ENCODE measurements around the gene PPTC7.
A peak's percentile ranks its signal among the peaks of the same experiment; 100 is the strongest.
"Not testable (repeated sequence)": the region's sequence is repeated elsewhere in the genome, so short reads cannot be mapped to it uniquely, and the experiment has no call there.

PPTC7 gene

DNA sequence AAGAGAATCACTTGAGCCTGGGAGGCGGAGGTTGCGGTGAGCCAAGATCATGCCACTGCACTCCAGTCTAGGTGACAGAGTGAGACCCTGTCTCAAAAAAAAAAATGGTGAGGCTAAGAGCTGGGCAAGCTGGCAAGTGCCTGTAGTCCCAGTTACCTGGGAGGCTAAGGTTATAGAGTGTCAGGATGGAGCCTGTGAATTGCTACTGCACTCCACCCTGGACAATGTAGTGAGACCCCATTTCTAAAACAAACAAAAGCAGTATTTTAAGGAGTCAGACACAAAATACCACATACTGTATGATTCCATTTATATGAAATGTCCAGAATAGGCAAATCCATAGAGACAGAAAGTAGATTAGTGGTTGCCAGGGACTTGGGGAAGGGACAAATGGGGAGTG is 4.0 kb upstream of the PPTC7 start:
- not testable (repeated sequence) for H3K4me3 ChIP-seq (ENCODE audit: low read depth in 1 of 2, low read length in 2 of 2); H3K27me3 ChIP-seq (ENCODE audit: control insufficient read depth in 1 of 2, insufficient read depth in 2 of 2, low read length in 2 of 2); H3K27ac ChIP-seq (ENCODE audit: low read depth, low read length); H3K36me3 ChIP-seq (ENCODE audit: control insufficient read depth in 1 of 2, insufficient read depth in 2 of 2, low read length in 2 of 2); H3K9me3 ChIP-seq (ENCODE audit: control insufficient read depth in 1 of 2, low read length in 2 of 2); H3K9ac ChIP-seq (ENCODE audit: low read depth in 1 of 2, low read length in 2 of 2)
- H3K4me1 ChIP-seq (ENCODE audit: control insufficient read depth in 1 of 2, insufficient read depth in 2 of 2, low read length in 2 of 2) = peaks cover 37% of the 10 kb centered on the region in 2 donors

- H3K9ac ChIP-seq (ENCODE audit: low read depth in 1 of 2, low read length in 2 of 2) = no peak overlapping the region
- no peaks in the 10 kb centered on the region for H3K36me3 ChIP-seq (ENCODE audit: control insufficient read depth in 1 of 2, insufficient read depth in 2 of 2, low read length in 2 of 2)
- no peaks in the 10 kb centered on the region for H3K27me3 ChIP-seq (ENCODE audit: control insufficient read depth in 1 of 2, insufficient read depth in 2 of 2, low read length in 2 of 2)
- peaks cover 28 to 33% of the 10 kb centered on the region in 2 donors for H3K4me1 ChIP-seq (ENCODE audit: control insufficient read depth in 1 of 2, insufficient read depth in 2 of 2, low read length in 2 of 2)
- no peaks in the 10 kb centered on the region for H3K9me3 ChIP-seq (ENCODE audit: control insufficient read depth in 1 of 2, low read length in 2 of 2)
- no peak overlapping the region for H3K27ac ChIP-seq (ENCODE audit: low read depth, low read length)
- no peak overlapping the region for H3K4me3 ChIP-seq (ENCODE audit: low read depth in 1 of 2, low read length in 2 of 2)
Observed at GRCh38 chr12:110585231-110585799, 2.2 kb upstream of the PPTC7 start.

GRCh38 chr12:110582276-110583136 is 612 bp downstream of the PPTC7 start:
- Histone ChIP-seq H3K4me3 (ENCODE audit: low read depth in 1 of 2, low read length in 2 of 2) (peak overlapping the region; percentile 88 to 93), H3K27ac (ENCODE audit: low read depth, low read length) (peak overlapping the region; percentile 88), H3K9ac (ENCODE audit: low read depth in 1 of 2, low read length in 2 of 2) (peak overlapping the region; percentile 82 to 84), H3K36me3 (ENCODE audit: control insufficient read depth in 1 of 2, insufficient read depth in 2 of 2, low read length in 2 of 2) (no peaks in the 10 kb centered on the region), H3K27me3 (ENCODE audit: control insufficient read depth in 1 of 2, insufficient read depth in 2 of 2, low read length in 2 of 2) (no peaks in the 10 kb centered on the region), H3K9me3 (ENCODE audit: control insufficient read depth in 1 of 2, low read length in 2 of 2) (no peaks in the 10 kb centered on the region), H3K4me1 (ENCODE audit: control insufficient read depth in 1 of 2, insufficient read depth in 2 of 2, low read length in 2 of 2) (peaks cover 47 to 50% of the 10 kb centered on the region in 2 donors)

DNA sequence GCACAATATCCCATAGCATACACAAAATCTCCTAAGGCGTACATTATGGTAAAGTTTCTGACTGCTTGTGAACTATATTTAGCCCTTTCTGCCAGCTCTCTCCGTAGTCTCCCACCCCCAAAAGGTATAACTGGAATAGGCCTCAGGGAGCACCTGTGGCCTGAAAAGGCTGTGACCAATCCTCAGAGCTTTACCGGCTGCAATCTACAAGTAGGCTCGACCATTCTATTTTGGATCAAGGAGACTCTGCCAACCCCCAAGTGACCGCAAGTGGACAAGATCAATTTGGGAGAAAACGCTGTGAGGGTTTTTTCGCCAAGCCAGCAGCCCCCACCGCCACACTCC is 1.2 kb downstream of the PPTC7 start:
- peak overlapping the region; percentile 88 to 93 for H3K4me3 ChIP-seq (ENCODE audit: low read depth in 1 of 2, low read length in 2 of 2)
- no peaks in the 10 kb centered on the region for H3K27me3 ChIP-seq (ENCODE audit: control insufficient read depth in 1 of 2, insufficient read depth in 2 of 2, low read length in 2 of 2)
- H3K9me3 ChIP-seq (ENCODE audit: control insufficient read depth in 1 of 2, low read length in 2 of 2) = no peaks in the 10 kb centered on the region
- H3K4me1 ChIP-seq (ENCODE audit: control insufficient read depth in 1 of 2, insufficient read depth in 2 of 2, low read length in 2 of 2) = peaks cover 51 to 53% of the 10 kb centered on the region in 2 donors
- H3K27ac ChIP-seq (ENCODE audit: low read depth, low read length) = peak overlapping the region; percentile 88
- H3K9ac ChIP-seq (ENCODE audit: low read depth in 1 of 2, low read length in 2 of 2) = peak overlapping the region; percentile 82 to 84
- H3K36me3 ChIP-seq (ENCODE audit: control insufficient read depth in 1 of 2, insufficient read depth in 2 of 2, low read length in 2 of 2) = no peaks in the 10 kb centered on the region

DNA sequence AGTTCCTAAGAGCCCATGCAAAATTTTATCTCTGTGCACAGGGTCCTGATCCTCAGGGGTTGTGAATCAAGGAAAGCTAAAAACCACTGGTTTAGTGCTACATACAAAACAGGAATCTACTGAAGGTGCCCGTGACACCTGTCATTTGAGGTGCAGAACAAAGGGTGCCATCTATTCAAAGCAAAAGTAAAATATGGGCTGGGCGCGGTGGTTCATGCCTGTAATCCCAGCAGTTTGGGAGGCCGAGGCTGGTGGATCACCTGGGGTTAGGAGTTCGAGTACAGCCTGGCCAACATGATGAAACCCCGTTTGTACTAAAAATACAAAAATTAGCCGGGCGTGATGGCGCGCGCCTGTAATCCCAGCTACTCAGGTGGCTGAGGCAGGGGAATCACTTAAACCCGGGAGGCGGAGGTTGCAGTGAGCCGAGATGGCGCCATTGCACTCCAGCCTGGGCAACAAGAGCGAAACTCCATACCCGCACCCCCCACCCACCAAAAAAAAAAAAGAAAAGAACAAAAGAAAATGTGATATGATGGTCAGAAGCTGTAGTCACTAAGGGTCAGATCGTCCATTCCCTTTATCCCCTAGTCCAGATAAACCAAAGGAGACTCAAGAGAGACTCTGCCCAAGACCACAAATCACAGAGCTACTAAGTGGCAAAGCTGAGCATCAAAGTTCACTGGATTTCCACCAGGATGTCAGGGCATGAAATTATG is 3.4 kb downstream of the PPTC7 start:
- Histone ChIP-seq H3K4me1 (ENCODE audit: control insufficient read depth in 1 of 2, insufficient read depth in 2 of 2, low read length in 2 of 2) (peaks cover 46 to 50% of the 10 kb centered on the region in 2 donors), H3K27me3 (ENCODE audit: control insufficient read depth in 1 of 2, insufficient read depth in 2 of 2, low read length in 2 of 2) (no peaks in the 10 kb centered on the region), H3K9ac (ENCODE audit: low read depth in 1 of 2, low read length in 2 of 2) (no peak overlapping the region), H3K4me3 (ENCODE audit: low read depth in 1 of 2, low read length in 2 of 2) (peak overlapping the region in 1 of 2 donors; percentile 13), H3K36me3 (ENCODE audit: control insufficient read depth in 1 of 2, insufficient read depth in 2 of 2, low read length in 2 of 2) (no peaks in the 10 kb centered on the region), H3K27ac (ENCODE audit: low read depth, low read length) (no peak overlapping the region), H3K9me3 (ENCODE audit: control insufficient read depth in 1 of 2, low read length in 2 of 2) (no peaks in the 10 kb centered on the region)

- peaks cover 46 to 52% of the 10 kb centered on the region in 2 donors for H3K4me1 ChIP-seq (ENCODE audit: control insufficient read depth in 1 of 2, insufficient read depth in 2 of 2, low read length in 2 of 2)
- H3K9me3 ChIP-seq (ENCODE audit: control insufficient read depth in 1 of 2, low read length in 2 of 2) = no peaks in the 10 kb centered on the region
- no peaks in the 10 kb centered on the region for H3K36me3 ChIP-seq (ENCODE audit: control insufficient read depth in 1 of 2, insufficient read depth in 2 of 2, low read length in 2 of 2)
- peak overlapping the region; percentile 39 for H3K27ac ChIP-seq (ENCODE audit: low read depth, low read length)
- H3K4me3 ChIP-seq (ENCODE audit: low read depth in 1 of 2, low read length in 2 of 2) = peak overlapping the region; percentile 8 to 13
- no peak overlapping the region for H3K9ac ChIP-seq (ENCODE audit: low read depth in 1 of 2, low read length in 2 of 2)
- no peaks in the 10 kb centered on the region for H3K27me3 ChIP-seq (ENCODE audit: control insufficient read depth in 1 of 2, insufficient read depth in 2 of 2, low read length in 2 of 2)
Observed at GRCh38 chr12:110578694-110579534, 4.2 kb downstream of the PPTC7 start.

DNA sequence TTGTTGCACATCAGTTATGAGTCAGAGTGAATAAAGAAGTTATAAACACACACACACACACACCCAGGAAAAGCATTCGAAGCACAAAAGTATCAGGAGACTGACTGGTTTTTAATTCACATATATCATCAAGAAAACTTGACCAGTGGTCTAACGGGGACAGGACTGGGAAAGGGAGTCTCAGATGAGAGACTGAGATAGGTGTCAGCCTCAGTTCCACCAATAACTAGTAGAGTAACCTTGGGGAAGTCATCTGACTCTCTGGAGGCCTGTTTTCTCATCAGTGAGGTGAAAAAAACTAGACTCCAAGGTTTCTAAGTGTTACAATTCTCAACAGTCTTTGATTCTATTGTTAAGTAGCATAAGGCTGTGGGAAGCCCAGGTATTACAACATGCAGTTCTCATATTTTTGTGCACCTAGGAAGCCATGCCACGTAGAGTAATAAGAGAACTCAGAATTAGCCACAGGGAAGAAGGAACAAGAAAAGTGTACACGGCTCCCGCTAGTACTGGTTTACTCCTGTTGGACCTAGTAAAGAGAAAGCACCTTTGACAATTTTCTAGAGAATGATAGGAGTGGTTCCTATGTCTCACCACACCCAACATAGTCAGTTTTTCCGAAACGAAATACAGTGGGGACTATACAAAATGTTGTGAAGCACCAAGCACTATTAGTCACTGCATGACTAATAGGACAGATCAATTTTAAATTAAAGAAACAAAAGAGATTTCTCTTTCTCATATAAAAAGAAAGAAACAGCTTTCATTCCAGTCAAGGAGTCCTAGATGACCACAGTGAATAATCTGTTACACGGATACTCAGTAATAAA is 5.0 kb downstream of the PPTC7 start:
- peak overlapping the region; percentile 10 to 21 for H3K4me3 ChIP-seq (ENCODE audit: low read depth in 1 of 2, low read length in 2 of 2)
- no peaks in the 10 kb centered on the region for H3K27me3 ChIP-seq (ENCODE audit: control insufficient read depth in 1 of 2, insufficient read depth in 2 of 2, low read length in 2 of 2)
- H3K36me3 ChIP-seq (ENCODE audit: control insufficient read depth in 1 of 2, insufficient read depth in 2 of 2, low read length in 2 of 2) = no peaks in the 10 kb centered on the region
- H3K4me1 ChIP-seq (ENCODE audit: control insufficient read depth in 1 of 2, insufficient read depth in 2 of 2, low read length in 2 of 2) = peaks cover 41 to 46% of the 10 kb centered on the region in 2 donors
- H3K9ac ChIP-seq (ENCODE audit: low read depth in 1 of 2, low read length in 2 of 2) = peak overlapping the region; percentile 26 to 48
- H3K27ac ChIP-seq (ENCODE audit: low read depth, low read length) = peak overlapping the region; percentile 59
- H3K9me3 ChIP-seq (ENCODE audit: control insufficient read depth in 1 of 2, low read length in 2 of 2) = no peaks in the 10 kb centered on the region

GRCh38 chr12:110576504-110576903 is 6.6 kb downstream of the PPTC7 start:
- H3K27me3 ChIP-seq (ENCODE audit: control insufficient read depth in 1 of 2, insufficient read depth in 2 of 2, low read length in 2 of 2) = no peaks in the 10 kb centered on the region
- H3K4me3 ChIP-seq (ENCODE audit: low read depth in 1 of 2, low read length in 2 of 2) = no peak overlapping the region
- H3K9ac ChIP-seq (ENCODE audit: low read depth in 1 of 2, low read length in 2 of 2) = no peak overlapping the region
- no peaks in the 10 kb centered on the region for H3K36me3 ChIP-seq (ENCODE audit: control insufficient read depth in 1 of 2, insufficient read depth in 2 of 2, low read length in 2 of 2)
- peaks cover 3 to 10% of the 10 kb centered on the region in 2 donors for H3K9me3 ChIP-seq (ENCODE audit: control insufficient read depth in 1 of 2, low read length in 2 of 2)
- peaks cover 38 to 46% of the 10 kb centered on the region in 2 donors for H3K4me1 ChIP-seq (ENCODE audit: control insufficient read depth in 1 of 2, insufficient read depth in 2 of 2, low read length in 2 of 2)
- H3K27ac ChIP-seq (ENCODE audit: low read depth, low read length) = no peak overlapping the region

DNA sequence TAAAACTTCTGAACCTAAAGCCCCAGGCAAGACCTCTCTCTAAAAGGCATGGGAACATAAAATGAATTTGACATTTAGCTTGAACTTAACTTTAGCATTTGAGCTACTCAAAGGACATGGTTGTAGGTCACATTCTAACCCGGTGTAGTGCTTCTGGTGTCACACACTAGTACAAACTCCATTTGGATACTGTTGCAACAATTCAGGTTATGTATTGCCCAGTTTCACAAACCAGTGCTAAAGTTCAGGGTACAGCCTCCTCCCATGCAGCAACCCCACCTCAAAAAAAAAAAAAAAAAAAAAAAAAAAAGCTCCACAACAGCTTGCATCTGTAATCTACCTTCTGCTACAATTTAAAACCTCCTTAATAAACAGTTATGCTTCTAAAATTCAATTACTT is 7.8 kb downstream of the PPTC7 start:
- Histone ChIP-seq H3K36me3 (ENCODE audit: control insufficient read depth in 1 of 2, insufficient read depth in 2 of 2, low read length in 2 of 2) (no peaks in the 10 kb centered on the region), H3K9ac (ENCODE audit: low read depth in 1 of 2, low read length in 2 of 2) (no peak overlapping the region), H3K27ac (ENCODE audit: low read depth, low read length) (peak overlapping the region; percentile 6), H3K9me3 (ENCODE audit: control insufficient read depth in 1 of 2, low read length in 2 of 2) (peaks cover 3 to 13% of the 10 kb centered on the region in 2 donors), H3K27me3 (ENCODE audit: control insufficient read depth in 1 of 2, insufficient read depth in 2 of 2, low read length in 2 of 2) (no peaks in the 10 kb centered on the region), H3K4me3 (ENCODE audit: low read depth in 1 of 2, low read length in 2 of 2) (no peak overlapping the region), H3K4me1 (ENCODE audit: control insufficient read depth in 1 of 2, insufficient read depth in 2 of 2, low read length in 2 of 2) (peaks cover 27 to 39% of the 10 kb centered on the region in 2 donors)

Measured in duodenal mucosa (tissue), 2 donors.